AG09319 (cell line): ENCODE measurements around the gene FFAR1.

Experiments
- DNase-seq: peaks from one replicate; pipeline ENCODE4 v3.0.0-alpha.2; 2010; ENCODE audit warnings: low read depth; ENCODE audit errors: extremely low read depth
- CTCF ChIP-seq: IDR thresholded peaks from 2 replicates; pipeline ENCODE4 v1.5.1; 2011; ENCODE audit warnings: low read depth, mild to moderate bottlenecking, inconsistent platforms, low read length, moderate library complexity

The FFAR1 gene

DNA sequence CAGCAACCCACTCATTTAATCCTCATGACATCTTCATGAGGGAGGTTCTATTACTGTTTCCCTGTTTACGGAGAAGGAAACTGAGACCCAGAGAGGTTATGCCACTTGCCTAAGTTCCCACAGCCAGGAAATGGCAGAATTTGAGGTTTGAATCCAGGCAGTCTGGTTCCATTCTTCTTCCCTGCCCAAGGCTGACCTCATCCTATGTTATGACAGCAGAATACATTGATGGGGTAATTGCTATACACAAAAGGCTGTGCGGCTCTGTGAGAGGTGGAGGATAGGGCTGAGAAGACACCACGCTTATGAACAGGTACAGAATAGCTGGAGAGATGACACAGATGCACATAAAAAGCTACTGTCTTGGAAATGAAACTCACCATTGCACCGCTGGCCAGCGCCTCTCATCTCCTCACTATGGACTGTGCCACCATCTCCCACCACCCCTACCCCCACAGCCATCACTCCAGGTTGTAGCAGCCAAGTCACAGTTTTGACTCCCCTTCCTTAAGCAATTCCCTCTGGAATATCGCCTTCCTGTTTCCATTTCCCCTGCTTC lies 44.3 kb upstream of the FFAR1 start:
- TF ChIP-seq CTCF, result no peak
- DNase-seq, result no peak

DNA sequence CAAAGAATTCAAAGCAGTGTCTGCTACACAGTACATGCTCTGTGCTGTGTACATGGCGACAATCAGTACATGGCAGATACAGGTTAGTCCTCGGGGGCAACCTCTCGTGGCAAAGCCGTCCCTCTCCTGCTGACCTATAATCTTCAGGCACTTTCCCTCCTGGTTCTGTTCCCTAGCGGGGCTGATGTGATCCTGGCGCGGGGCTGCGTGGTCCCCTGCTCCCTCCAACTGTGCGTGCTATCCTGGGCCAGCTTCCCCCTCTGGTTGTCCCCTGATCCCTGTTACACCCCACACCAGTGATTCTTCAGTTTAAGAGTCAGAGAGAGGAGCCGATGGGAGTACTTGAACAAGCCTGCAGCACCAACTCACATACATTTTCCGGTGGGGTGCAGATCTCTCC lies 43.7 kb upstream of the FFAR1 start:
- no peak for DNase-seq
- TF ChIP-seq CTCF, result no peak

DNA sequence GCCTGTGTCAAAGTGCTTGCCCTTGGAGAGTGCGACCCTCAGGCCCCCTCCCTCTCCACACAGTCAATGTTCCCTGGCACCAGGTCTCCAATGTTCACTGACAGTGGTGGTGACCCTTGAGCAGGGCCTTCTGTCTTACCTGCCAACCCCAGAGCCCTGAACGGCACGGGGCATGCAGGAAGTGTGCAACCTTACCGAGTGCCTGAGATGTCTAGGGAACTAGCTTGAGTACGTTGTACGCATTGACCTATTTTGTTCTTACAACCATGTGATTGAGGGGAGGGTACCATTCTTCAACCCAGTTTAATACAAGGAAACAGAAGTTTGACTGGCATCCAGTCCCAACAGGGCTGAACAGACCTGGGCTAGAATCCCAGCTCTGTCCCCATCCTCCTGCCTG lies 42.5 kb upstream of the FFAR1 start:
- no peak for DNase-seq

DNA sequence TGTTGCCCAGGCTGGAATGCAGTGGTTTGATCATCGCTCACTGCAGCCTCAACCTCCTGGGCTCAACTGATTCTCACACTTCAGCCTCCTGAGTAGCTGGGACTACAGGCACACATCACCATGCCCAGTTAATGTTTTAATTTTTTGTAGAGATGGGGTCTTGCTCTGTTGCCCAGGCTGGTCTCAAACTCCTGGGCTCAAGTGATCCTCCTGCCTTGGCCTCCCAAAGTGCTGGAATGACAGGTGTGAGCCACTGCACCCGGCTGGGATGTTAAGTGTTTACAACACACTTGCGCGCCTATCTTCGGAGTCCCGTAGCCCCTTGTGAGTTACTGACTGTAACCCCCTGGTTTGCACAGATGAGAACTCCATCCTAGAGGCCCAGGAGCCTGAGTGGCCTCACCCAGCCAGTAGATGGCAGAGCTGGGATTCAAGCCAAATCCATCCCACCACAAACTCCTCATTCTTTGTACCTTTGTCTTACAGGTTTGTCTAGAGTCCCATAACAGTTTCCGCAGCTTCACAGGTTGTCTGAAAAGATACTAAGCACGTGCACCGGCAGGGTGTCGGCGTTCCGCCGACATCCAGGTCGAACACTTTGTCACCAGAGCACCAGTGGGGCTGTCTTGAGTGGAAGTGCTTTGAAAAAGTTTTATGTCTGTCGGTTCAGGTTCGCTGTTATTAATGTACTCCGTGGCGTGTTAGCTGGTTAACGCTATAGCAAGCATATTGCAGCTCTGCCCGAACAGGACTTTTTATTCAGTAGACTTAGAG lies 41.0 kb upstream of the FFAR1 start:
- TF ChIP-seq CTCF, result no peak

More for the DNA sequence above, 42.5 kb upstream of the FFAR1 start:
- no peak for TF ChIP-seq CTCF

DNA sequence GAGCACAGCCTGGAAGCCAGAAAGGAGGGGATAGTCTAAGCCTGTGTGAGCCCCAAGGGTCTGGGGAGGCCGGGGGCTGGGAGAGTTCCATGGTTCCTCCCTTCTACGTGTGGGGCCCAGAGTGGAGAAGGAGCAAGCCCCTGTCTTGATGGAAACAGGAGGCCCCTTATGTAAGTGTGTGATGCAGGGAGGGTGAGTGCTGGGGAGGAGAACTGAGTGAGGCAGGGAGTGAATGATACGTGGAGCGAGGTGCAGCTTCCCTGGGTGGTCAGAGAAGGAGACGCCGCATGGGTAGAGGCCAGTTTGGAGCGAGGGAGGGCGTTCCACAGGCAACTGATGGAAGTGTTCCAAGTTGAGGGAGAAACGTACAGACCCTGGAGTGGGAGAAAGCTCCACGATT lies 39.8 kb upstream of the FFAR1 start:
- no peak for TF ChIP-seq CTCF
- no peak for DNase-seq

More for the DNA sequence above, 41.0 kb upstream of the FFAR1 start:
- no peak for DNase-seq

DNA sequence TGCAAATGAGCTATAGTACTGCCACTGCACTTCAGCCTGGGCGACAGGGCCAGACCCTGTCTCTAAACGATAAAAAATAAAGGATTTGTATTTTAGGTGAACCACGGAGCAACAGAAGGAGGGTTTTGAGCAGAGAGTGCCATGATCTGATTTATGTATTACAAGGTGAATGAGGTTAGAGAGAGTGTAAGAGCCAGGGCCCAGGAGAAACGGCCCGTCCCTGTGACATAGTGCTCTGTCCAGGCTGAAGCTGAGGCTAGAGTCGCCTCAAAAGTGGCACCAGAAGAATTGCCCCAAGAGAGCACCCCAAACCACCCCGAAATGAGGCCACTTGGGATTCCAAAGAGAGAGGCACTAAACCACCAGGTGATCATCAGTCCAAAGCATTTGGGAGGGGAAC lies 38.8 kb upstream of the FFAR1 start:
- no peak for DNase-seq
- no peak for TF ChIP-seq CTCF

DNA sequence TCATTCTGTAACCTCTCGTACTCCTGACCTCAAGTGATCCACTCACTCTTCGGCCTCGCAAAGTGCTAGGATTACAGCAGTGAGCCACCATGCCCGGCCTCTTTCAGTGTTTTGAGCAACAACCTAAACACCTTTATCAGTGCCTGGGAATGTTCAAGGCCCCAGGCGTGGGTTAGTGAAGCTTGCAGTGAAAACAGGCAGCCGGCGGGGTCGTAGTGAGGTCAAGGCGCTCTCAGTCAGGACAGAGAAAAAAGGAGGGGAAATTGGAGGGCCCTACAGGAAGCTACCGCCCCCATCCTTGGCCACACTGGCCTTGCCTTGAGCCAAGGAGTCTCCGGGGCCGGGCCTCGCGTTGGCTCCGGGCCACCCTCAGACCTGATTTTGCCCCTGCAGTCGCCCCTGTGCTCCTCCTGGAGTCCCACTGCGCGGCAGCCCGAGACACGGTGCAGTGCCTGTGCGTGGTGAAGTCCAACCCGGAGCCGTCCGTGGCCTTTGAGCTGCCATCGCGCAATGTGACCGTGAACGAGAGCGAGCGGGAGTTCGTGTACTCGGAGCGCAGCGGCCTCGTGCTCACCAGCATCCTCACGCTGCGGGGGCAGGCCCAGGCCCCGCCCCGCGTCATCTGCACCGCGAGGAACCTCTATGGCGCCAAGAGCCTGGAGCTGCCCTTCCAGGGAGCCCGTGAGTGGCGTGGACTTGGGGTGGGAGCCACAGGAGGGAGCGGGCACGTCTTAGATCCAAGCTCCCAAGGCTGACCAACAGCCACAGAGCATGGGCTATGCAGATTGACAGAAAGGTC lies 38.0 kb upstream of the FFAR1 start:
- TF ChIP-seq CTCF, result no peak
- DNase-seq, result no peak
